ENCODE results near the gene ISYNA1. TPM values are rescaled to one million over a fixed set of nuclear protein-coding genes. Genes with fewer than 3 reads are reported as not detected.

ISYNA1 gene
- total RNA-seq, 1 experiment from 2014 or later = 129 TPM

DNA sequence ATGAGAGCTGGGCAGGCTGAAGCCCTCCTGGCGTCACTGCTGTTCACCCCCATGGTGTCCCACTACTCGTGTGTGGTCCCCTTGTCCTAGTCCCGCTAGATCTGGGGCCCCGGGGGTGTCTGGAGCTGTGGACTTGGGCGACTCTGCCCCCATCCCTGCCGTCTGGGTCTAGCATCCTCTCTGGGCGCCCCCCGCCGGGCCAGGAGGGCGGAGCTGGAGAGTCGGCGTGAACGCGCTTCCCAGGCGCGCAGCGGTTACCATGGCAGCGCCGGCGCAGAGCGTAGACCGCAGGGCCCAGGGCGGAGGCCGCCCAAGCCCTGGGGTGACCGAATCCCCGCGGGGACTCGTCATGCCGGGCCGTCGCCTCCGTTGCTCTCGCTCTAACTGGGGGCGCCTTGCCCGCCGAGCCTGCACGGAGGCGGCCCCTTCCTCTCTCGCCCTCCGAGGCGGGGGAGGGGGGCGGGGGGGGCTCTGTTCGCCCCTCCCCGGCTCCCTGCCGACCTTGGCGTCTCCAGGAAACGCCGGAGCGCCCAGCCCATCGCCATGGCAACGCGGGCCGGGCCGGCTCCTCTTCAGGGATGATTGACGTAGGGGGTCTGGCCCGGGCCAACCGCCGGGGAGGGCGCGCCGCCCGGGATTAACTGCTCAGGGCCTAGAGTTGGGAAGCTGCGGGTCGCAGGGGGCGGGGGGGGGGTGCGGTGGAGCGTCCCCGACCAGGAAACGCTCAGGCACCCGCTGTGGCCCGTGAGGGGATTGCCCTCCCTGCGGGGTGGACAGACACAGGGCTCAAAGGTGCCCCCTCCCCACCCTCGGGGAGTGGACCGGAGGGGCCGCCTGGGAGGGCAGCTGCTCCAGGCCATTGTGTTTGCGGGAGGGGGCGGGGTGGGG is 8.9 kb downstream of the ISYNA1 start:
- intact Hi-C loops (cut with micrococcal nuclease; ENCODE audit: unreplicated experiment) = no loop called here
- Histone ChIP-seq H3K4me2 (no peak overlapping the region), H3K4me1 (replicated peaks; ENCODE audit: insufficient read depth) (no peaks in the 10 kb centered on the region), H3F3A (ENCODE audit: insufficient read depth, low read depth) (peaks cover 8% of the 10 kb centered on the region; the same call in 1 of the 2 replicates), H3K36me3 (ENCODE audit: low read depth) (no peaks in the 10 kb centered on the region), H3K79me2 (ENCODE audit: low read depth) (0 out of 2 replicates have a peak, but pooled peaks cover 2% of the 10 kb centered on the region), H3K9me2 (ENCODE audit: insufficient read depth) (no peaks in the 10 kb centered on the region), H3K27me3 (ENCODE audit: insufficient read depth, low read depth) (no peaks in the 10 kb centered on the region), H3K9me3 (ENCODE audit: insufficient read depth, low read depth) (no peaks in the 10 kb centered on the region), H2AFZ (no peak overlapping the region), H3K4me3 (no peak overlapping the region), H3K27ac (no peak overlapping the region), H4K20me1 (ENCODE audit: insufficient read depth) (peaks cover 24% of the 10 kb centered on the region; the same call in 1 of the 2 replicates)
- TF ChIP-seq EZH2 (IDR thresholded peaks at IDR 0.05; ENCODE audit: low read depth) = no peak
- TF ChIP-seq, protein P1, sequence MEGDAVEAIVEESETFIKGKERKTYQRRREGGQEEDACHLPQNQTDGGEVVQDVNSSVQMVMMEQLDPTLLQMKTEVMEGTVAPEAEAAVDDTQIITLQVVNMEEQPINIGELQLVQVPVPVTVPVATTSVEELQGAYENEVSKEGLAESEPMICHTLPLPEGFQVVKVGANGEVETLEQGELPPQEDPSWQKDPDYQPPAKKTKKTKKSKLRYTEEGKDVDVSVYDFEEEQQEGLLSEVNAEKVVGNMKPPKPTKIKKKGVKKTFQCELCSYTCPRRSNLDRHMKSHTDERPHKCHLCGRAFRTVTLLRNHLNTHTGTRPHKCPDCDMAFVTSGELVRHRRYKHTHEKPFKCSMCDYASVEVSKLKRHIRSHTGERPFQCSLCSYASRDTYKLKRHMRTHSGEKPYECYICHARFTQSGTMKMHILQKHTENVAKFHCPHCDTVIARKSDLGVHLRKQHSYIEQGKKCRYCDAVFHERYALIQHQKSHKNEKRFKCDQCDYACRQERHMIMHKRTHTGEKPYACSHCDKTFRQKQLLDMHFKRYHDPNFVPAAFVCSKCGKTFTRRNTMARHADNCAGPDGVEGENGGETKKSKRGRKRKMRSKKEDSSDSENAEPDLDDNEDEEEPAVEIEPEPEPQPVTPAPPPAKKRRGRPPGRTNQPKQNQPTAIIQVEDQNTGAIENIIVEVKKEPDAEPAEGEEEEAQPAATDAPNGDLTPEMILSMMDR (conservative IDR thresholded peaks at IDR 0.05) = no peak
- no TSS peak for BruUV-seq (replicated peaks)
- POLR2A ChIA-PET (ENCODE audit: unreplicated experiment) = no interaction called here
- CTCF ChIA-PET = no interaction called here
- DNase-seq = no peak

- H3K27ac ChIP-seq = no peak overlapping the region
- no peaks in the 10 kb centered on the region for H3K9me2 ChIP-seq (ENCODE audit: insufficient read depth)
- no peaks in the 10 kb centered on the region for H3K36me3 ChIP-seq (ENCODE audit: low read depth)
- no peak for TF ChIP-seq EZH2 (IDR thresholded peaks at IDR 0.05; ENCODE audit: low read depth)
- no peak for DNase-seq
- BruUV-seq (replicated peaks) = no TSS peak
- ChIA-PET POLR2A (ENCODE audit: unreplicated experiment) (no interaction called here), CTCF (no interaction called here)
- H3F3A ChIP-seq (ENCODE audit: insufficient read depth, low read depth) = peaks cover 8% of the 10 kb centered on the region; the same call in 1 of the 2 replicates
- no peak overlapping the region for H2AFZ ChIP-seq
- H3K4me3 ChIP-seq = no peak overlapping the region
- no peaks in the 10 kb centered on the region for H3K9me3 ChIP-seq (ENCODE audit: insufficient read depth, low read depth)
- H4K20me1 ChIP-seq (ENCODE audit: insufficient read depth) = peaks cover 31% of the 10 kb centered on the region
- peaks cover 10% of the 10 kb centered on the region; the same call in 1 of the 2 replicates for H3K79me2 ChIP-seq (ENCODE audit: low read depth)
- intact Hi-C loops (cut with micrococcal nuclease; ENCODE audit: unreplicated experiment) = no loop called here
- no peak overlapping the region for H3K4me2 ChIP-seq
- no peaks in the 10 kb centered on the region for H3K4me1 ChIP-seq (replicated peaks; ENCODE audit: insufficient read depth)
- H3K27me3 ChIP-seq (ENCODE audit: insufficient read depth, low read depth) = no peaks in the 10 kb centered on the region
Measured at GRCh38 chr19:18428173-18428786, 9.7 kb downstream of the ISYNA1 start.

DNA sequence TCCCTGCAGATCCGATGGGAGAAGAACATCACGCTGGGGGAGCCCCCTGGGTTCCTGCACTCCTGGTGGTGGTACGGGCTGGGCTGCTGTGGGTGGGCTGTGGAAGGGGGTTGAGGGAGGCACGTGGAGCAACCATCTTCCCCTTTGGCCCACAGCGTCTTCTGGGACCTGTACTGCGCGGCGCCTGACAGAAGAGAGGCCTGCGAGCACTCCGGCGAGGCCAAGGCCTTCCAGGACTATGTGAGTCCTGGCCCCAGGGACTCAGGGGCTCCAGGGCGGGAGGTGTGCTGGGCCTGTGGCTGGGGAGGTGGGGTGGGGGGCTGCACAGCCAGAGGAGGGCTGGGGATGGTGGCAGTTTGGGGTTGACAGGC is 10.2 kb downstream of the ISYNA1 start:
- Histone ChIP-seq H3K27ac (no peak overlapping the region), H3K4me2 (no peak overlapping the region), H3K9me2 (ENCODE audit: insufficient read depth) (no peaks in the 10 kb centered on the region), H2AFZ (no peak overlapping the region), H3K79me2 (ENCODE audit: low read depth) (peaks cover 13% of the 10 kb centered on the region; the same call in 1 of the 2 replicates), H3K36me3 (ENCODE audit: low read depth) (no peaks in the 10 kb centered on the region), H3F3A (ENCODE audit: insufficient read depth, low read depth) (peaks cover 8% of the 10 kb centered on the region; the same call in 1 of the 2 replicates), H3K4me1 (replicated peaks; ENCODE audit: insufficient read depth) (no peaks in the 10 kb centered on the region), H3K4me3 (no peak overlapping the region), H4K20me1 (ENCODE audit: insufficient read depth) (peaks cover 35% of the 10 kb centered on the region), H3K27me3 (ENCODE audit: insufficient read depth, low read depth) (no peaks in the 10 kb centered on the region), H3K9me3 (ENCODE audit: insufficient read depth, low read depth) (no peaks in the 10 kb centered on the region)
- CTCF ChIA-PET = no interaction called here
- intact Hi-C loops (cut with micrococcal nuclease; ENCODE audit: unreplicated experiment) = no loop called here
- TF ChIP-seq EZH2 (IDR thresholded peaks at IDR 0.05; ENCODE audit: low read depth) = no peak
- TF ChIP-seq, protein P1 (conservative IDR thresholded peaks at IDR 0.05) = no peak
- BruUV-seq (replicated peaks) = no TSS peak
- no peak for DNase-seq
- POLR2A ChIA-PET (ENCODE audit: unreplicated experiment) = no interaction called here
